ENCODE data around the gene ZNF335.
"Not testable (repeated sequence)": the region's sequence is repeated elsewhere in the genome, so short reads cannot be mapped to it uniquely, and the experiment has no call there.

Gene ZNF335

GRCh38 chr20:45933266-45934045, 38.5 kb downstream of the ZNF335 start:
- DNase-seq = peak; percentile 34

GRCh38 chr20:45931680-45932079, 40.3 kb downstream of the ZNF335 start:
- DNase-seq = not testable (repeated sequence)

- DNase-seq = no peak
Observed at GRCh38 chr20:45927071-45927878, 44.7 kb downstream of the ZNF335 start.

- no peak for DNase-seq
Observed at GRCh38 chr20:45926731-45927070, 45.3 kb downstream of the ZNF335 start.

- no peak for DNase-seq
Observed at GRCh38 chr20:45925821-45926506, 46.0 kb downstream of the ZNF335 start.

- DNase-seq = no peak
Observed at GRCh38 chr20:45924391-45925261, 47.4 kb downstream of the ZNF335 start.

- no peak for DNase-seq
Observed at GRCh38 chr20:45921337-45922189, 50.4 kb downstream of the ZNF335 start.

GRCh38 chr20:45920462-45921336, 51.3 kb downstream of the ZNF335 start:
- no peak for DNase-seq

GRCh38 chr20:45919542-45920399, 52.2 kb downstream of the ZNF335 start:
- DNase-seq = no peak

GRCh38 chr20:45918779-45919537, 53.0 kb downstream of the ZNF335 start:
- DNase-seq = no peak

GRCh38 chr20:45918182-45918737, 53.7 kb downstream of the ZNF335 start:
- DNase-seq = no peak

GRCh38 chr20:45917790-45918141, 54.2 kb downstream of the ZNF335 start:
- no peak for DNase-seq

- DNase-seq = no peak
Observed at GRCh38 chr20:45913116-45913515, 58.9 kb downstream of the ZNF335 start.

- DNase-seq = no peak
Observed at GRCh38 chr20:45912344-45912682, 59.7 kb downstream of the ZNF335 start.

- no peak for DNase-seq
Observed at GRCh38 chr20:45911486-45912343, 60.3 kb downstream of the ZNF335 start, which contains the start of gene PLTP. PLTP (minus strand) TSS chr20:45912155; CDS start chr20:45911452, 703 bp downstream.

- peak; percentile 92 for DNase-seq
Observed at GRCh38 chr20:45910670-45911485, 61.1 kb downstream of the ZNF335 start.

Measured in GOT3 (cell line).